Spleen (tissue), 7 donors: ENCODE results near the gene ZYX.

ENCODE experiments used
- CTCF ChIP-seq, 11 experiments: fragments of 200-600 bp in 7 of 11; fragments of 450-650 bp in 4 of 11; sonication (generic) in 4 of 11; IDR thresholded peaks in 8 of 11; conservative IDR thresholded peaks in 3 of 11; 1 replicate in 7 of 11; 2 replicates in 4 of 11; pipeline versions ENCODE4 v1.4.0 to v1.8.0; 2016 to 2021; ENCODE audit warnings: antibody characterized with exemption in 11 of 11, inconsistent platforms in 4 of 11, mild to moderate bottlenecking in 1 of 11
- POLR2AphosphoS5 ChIP-seq, 3 donors: sonication (generic); formaldehyde crosslinking; IDR thresholded peaks; one replicate each; pipeline ENCODE4 v1.5.1; 2017; ENCODE audit warnings: antibody characterized with exemption in 3 of 3
- donor health status: DM: no; HTN: no; CAD: no; lungs with moderate emphysema.
- donor health status: DM: no; HTN: no; CAD: no.
- donor health status: DM: no; HTN: no; CAD: no.

GRCh38 chr7:143437578-143437977 lies 56.4 kb downstream of the ZYX start:
- no peak for TF ChIP-seq CTCF (IDR thresholded peaks at IDR 0.05 in 8 of 11, conservative IDR thresholded peaks at IDR 0.05 in 3 of 11)
- TF ChIP-seq POLR2AphosphoS5 (IDR thresholded peaks at IDR 0.05): no peak
